Testis (tissue), 3 donors: ENCODE measurements around the gene COX4I2. TPM values are rescaled to one million over a fixed set of nuclear protein-coding genes. Genes with fewer than 3 reads are reported as not detected.
"Not testable (repeated sequence)": the region's sequence is repeated elsewhere in the genome, so short reads cannot be mapped to it uniquely, and the experiment has no call there.

ENCODE experiments used
- DNase-seq: peaks from one replicate; pipeline ENCODE4 v3.0.0-alpha.2; 2019
- H3K27ac ChIP-seq, 2 donors: fragments of 200-600 bp; sonication (generic); one replicate each; pipeline ENCODE4 v1.5.1; 2019
- H3K27me3 ChIP-seq: fragments of 200-600 bp; sonication (generic); one replicate; pipeline ENCODE4 v1.5.1; 2019
- H3K36me3 ChIP-seq: fragments of 200-600 bp; sonication (generic); one replicate; pipeline ENCODE4 v1.5.1; 2017; ENCODE audit warnings: low read depth; ENCODE audit errors: missing control alignments
- H3K4me1 ChIP-seq: fragments of 200-600 bp; sonication (generic); one replicate; pipeline ENCODE4 v1.5.1; 2019
- H3K4me3 ChIP-seq, 2 donors: fragments of 200-600 bp; sonication (generic); one replicate each; pipeline ENCODE4 v1.5.1; 2017 to 2019
- H3K9me3 ChIP-seq: fragments of 200-600 bp; sonication (generic); one replicate; pipeline ENCODE4 v1.5.1; 2017
- POLR2A ChIP-seq: fragments of 450-650 bp; IDR thresholded peaks from one replicate; pipeline ENCODE4 v1.6.1; 2017; ENCODE audit warnings: antibody characterized with exemption, mild to moderate bottlenecking, moderate library complexity
- WGBS, 2 donors: methylation state at CpG; one replicate each; pipeline ENCODE4 v1.1.5; 2018; 5-methylcytosine and 5-hydroxymethylcytosine counted together
- intact Hi-C: fragments of 100-400 bp; cut with DNase I; formaldehyde crosslinking; loops from one replicate; pipeline ENCODE4 v1.15.1; 2023; ENCODE audit warnings: low total_unique reads
- polyA plus RNA-seq: library from polyadenylated mRNA; stranded (reverse); fragments of 350-450 nt; fragmentation: Illumina TruSeq; extraction: RNeasy Lipid Tissue Mini Kit (QIAGEN cat#74804); gene quantifications from one replicate; pipeline ENCODE4 v1.2.3, GENCODE V29; 2014; ENCODE audit warnings: low read depth, low replicate concordance; ENCODE audit not compliant: insufficient read depth
- total RNA-seq, 2 donors: library from RNA; depleted of rRNA; stranded (reverse); fragments of >200 nt; gene quantifications; one replicate each; pipeline ENCODE4 v1.2.3, GENCODE V29; 2016
- TF ChIP-seq, protein P1 (sequence below), 3 experiments: fragments of 450-650 bp in 2 of 3; fragments of 200-600 bp in 1 of 3; sonication (generic) in 1 of 3; IDR thresholded peaks; one replicate each; pipeline ENCODE4 v1.5.1; 2016 to 2019; ENCODE audit warnings: antibody characterized with exemption in 3 of 3, mild to moderate bottlenecking in 2 of 3, moderate library complexity in 1 of 3

COX4I2 gene
- total and polyA plus RNA-seq, 3 donors from 2014 or later = 2.2 to 6.1 (median 6.0) TPM

DNA sequence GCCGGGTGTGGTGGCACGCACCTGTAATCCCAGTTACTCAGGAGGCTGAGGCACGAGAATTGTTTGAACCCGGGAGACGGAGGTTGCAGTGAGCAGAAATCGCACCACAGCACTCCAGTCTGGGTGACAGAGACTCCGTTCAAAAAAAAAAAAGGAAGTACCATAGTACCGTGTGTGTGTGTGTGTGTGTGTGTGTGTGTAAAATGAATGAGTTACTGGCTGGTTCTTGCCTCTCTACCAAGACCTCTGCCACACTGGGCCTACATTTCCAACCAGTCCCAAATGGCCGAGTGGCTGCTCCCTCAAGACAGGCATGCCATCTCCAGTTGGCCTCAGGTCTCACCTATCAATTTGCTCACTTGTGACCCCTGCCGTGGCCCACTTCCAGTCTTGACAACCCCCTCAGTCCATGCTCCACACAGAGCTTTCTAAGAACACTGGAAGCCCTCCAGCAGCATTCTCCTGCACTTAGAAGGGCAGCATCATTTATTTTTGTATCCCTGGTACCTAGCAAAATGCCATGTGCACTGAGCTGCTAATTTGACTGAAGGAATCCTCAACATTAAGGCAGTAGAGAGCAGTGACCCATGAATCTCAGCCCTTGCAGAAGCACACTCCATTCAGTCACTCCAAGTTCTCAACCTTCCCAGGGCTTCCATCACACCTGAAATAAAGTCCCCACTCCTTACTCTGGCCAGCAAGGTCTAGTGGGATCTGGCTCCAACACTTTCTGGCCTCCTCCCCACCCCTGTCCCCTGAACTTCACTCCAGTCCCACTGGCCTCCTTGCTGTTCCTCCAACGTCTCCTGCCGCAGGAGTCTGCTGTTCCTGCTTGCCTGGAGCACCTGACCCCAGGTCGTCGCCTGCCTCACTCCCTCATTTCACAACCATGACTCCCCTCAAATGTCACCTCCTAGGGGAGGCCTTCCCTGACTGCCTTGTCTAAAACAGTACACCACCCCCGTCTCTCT lies 29.9 kb downstream of the COX4I2 start:
- no peak for DNase-seq
- 80 to 85% methylated on average over 15 of the region's 15 CpGs for WGBS, 2 donors
- Histone ChIP-seq H3K27ac (peak overlapping the region; percentile 65 to 91), H3K36me3 (no peaks in the 10 kb centered on the region), H3K27me3 (no peaks in the 10 kb centered on the region), H3K4me1 (peaks cover 67% of the 10 kb centered on the region), H3K4me3 (no peak overlapping the region), H3K9me3 (no peaks in the 10 kb centered on the region)
- intact Hi-C loops = no loop called here
- TF ChIP-seq POLR2A = no peak
- TF ChIP-seq, protein P1, sequence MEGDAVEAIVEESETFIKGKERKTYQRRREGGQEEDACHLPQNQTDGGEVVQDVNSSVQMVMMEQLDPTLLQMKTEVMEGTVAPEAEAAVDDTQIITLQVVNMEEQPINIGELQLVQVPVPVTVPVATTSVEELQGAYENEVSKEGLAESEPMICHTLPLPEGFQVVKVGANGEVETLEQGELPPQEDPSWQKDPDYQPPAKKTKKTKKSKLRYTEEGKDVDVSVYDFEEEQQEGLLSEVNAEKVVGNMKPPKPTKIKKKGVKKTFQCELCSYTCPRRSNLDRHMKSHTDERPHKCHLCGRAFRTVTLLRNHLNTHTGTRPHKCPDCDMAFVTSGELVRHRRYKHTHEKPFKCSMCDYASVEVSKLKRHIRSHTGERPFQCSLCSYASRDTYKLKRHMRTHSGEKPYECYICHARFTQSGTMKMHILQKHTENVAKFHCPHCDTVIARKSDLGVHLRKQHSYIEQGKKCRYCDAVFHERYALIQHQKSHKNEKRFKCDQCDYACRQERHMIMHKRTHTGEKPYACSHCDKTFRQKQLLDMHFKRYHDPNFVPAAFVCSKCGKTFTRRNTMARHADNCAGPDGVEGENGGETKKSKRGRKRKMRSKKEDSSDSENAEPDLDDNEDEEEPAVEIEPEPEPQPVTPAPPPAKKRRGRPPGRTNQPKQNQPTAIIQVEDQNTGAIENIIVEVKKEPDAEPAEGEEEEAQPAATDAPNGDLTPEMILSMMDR (IDR thresholded peaks at IDR 0.05) = no peak

DNA sequence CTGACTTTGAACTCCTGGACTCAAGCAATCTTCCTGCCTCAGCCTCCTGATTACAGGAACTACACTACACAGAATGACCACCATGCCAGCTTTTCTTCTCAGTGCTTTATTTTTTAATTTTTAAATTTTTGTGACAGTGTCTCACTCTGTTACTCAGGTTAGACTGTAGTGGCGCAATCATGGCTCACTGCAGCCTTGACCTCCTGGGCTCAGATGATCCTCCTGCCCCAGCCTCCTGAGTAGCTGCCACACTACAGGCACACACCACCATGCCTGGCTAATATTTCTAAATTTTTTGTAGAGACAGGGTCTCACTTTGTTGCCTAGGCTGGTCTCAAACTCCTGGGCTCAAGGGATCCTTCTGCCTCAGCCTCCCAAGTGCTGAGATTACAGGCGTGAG lies 31.2 kb downstream of the COX4I2 start:
- intact Hi-C loops, H3K36me3 ChIP-seq, H3K4me3 ChIP-seq, DNase-seq, H3K9me3 ChIP-seq, H3K27me3 ChIP-seq: not testable (repeated sequence)
- 92 to 100% methylated on average over 2 of the region's 2 CpGs for WGBS, 2 donors
- H3K27ac ChIP-seq = peak overlapping the region; percentile 79 to 91
- H3K4me1 ChIP-seq = peaks cover 63% of the 10 kb centered on the region

DNA sequence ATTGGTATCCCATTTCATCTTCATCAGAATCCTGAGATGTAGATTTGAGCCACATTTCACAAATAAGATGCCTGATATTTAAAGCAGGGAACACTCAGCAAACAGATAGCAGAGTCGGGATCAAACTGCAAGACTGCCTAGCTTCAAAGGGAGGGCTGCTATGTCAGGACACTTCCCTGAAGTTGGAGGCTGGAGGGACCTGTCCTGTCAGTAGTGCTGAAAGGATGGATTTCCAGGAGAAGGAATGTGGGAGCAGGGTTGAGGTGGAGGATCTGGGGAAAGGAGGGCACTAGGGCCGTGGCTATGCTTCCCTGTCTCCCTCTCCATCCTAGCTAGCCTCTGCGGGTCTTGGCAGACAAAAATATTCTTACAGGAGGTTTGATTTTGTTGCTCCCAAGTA lies 32.2 kb downstream of the COX4I2 start:
- no peak for DNase-seq
- WGBS, 2 donors = 31 to 43% methylated on average over 3 of the region's 3 CpGs
- intact Hi-C loops = no loop called here
- no peak overlapping the region for H3K4me3 ChIP-seq
- H3K9me3 ChIP-seq = no peaks in the 10 kb centered on the region
- peaks cover 60% of the 10 kb centered on the region for H3K4me1 ChIP-seq
- no peak for TF ChIP-seq POLR2A
- TF ChIP-seq, protein P1 (IDR thresholded peaks at IDR 0.05) = no peak
- no peaks in the 10 kb centered on the region for H3K36me3 ChIP-seq
- no peaks in the 10 kb centered on the region for H3K27me3 ChIP-seq
- H3K27ac ChIP-seq = peak overlapping the region; percentile 79 to 91

DNA sequence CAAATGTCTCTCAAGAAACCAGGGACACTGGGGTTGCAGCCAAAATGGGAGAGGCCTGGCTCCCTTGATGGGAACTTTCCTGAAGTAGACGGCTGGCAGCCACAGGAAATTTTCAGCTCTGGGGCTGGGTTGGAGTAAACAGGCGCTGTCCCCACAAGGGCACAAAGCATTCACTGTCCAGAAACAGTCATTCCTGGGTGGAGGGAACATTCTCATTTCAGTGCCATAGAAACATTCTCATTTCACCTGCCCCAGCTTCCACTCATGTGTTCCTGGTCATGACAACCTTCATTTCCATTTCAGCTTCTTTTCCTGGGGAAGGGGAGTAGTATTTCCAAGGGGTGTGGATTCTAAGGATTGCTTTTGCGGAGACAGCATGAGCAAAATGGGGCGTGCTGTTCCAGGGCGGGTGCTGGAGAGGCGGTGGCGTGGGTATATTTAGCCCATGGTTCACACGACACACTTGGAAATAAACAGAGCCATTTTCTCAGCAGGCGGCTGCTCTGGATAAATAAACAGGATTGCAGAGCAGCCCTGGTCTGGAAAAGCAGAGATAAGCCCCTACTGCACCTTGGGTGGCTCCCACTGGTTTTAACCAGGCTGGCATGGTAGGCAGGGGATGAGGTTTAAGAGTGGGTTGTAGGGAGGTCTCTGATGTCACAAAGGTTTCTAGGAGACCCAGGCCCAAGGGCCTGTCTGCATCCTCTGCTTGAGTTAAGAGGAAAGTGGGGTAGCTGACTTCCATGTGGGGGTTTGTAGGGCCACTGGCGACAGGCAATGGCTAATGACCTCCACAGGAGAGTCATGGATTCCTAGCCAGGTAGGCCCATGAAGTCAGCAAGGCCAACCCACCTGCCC lies 32.9 kb downstream of the COX4I2 start:
- DNase-seq = peak; percentile 56
- no peaks in the 10 kb centered on the region for H3K36me3 ChIP-seq
- H3K9me3 ChIP-seq = no peaks in the 10 kb centered on the region
- peaks cover 63% of the 10 kb centered on the region for H3K4me1 ChIP-seq
- intact Hi-C loops = no loop called here
- peak overlapping the region; percentile 79 to 91 for H3K27ac ChIP-seq
- no peaks in the 10 kb centered on the region for H3K27me3 ChIP-seq
- no peak overlapping the region for H3K4me3 ChIP-seq
- 53 to 69% methylated on average over 10 of the region's 10 CpGs for WGBS, 2 donors
- TF ChIP-seq, protein P1 (IDR thresholded peaks at IDR 0.05) = no peak
- no peak for TF ChIP-seq POLR2A

DNA sequence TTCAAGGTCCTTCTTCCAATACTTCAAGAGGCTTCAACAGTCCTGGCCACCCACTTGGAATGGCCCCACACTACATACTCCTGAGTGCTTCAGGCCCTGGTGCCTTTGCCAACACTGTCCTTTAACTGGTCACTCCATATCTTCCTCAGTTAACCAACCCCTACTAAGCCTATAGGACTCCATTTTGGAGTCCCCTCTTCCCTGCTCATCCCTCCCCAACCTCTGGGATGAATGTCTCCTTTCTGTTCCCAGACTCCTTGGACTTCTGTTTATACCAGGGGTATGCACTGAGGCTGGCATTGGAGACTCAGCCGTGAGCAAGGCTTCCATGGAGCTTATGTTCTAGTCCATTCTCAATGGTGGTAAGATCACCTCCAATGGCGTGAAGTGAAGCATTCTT lies 33.6 kb downstream of the COX4I2 start:
- Histone ChIP-seq H3K27ac (peak overlapping the region; percentile 79 to 91), H3K9me3 (no peaks in the 10 kb centered on the region), H3K27me3 (no peaks in the 10 kb centered on the region), H3K4me1 (peaks cover 65% of the 10 kb centered on the region), H3K4me3 (no peak overlapping the region), H3K36me3 (no peaks in the 10 kb centered on the region)
- WGBS, 2 donors = 94 to 99% methylated on average over 2 of the region's 2 CpGs
- TF ChIP-seq POLR2A = no peak
- TF ChIP-seq, protein P1 (IDR thresholded peaks at IDR 0.05) = no peak
- intact Hi-C loops = no loop called here
- no peak for DNase-seq
